HG02678 (cell line): ENCODE results near the gene ARHGEF39.

ENCODE experiments used
- ATAC-seq: cut with Tn5 transposase; IDR thresholded peaks from one replicate; pipeline ENCODE4 v1.9.1; 2021; ENCODE audit warnings: mild to moderate bottlenecking, moderate library complexity; ENCODE audit not compliant: unreplicated experiment

ARHGEF39 gene

DNA sequence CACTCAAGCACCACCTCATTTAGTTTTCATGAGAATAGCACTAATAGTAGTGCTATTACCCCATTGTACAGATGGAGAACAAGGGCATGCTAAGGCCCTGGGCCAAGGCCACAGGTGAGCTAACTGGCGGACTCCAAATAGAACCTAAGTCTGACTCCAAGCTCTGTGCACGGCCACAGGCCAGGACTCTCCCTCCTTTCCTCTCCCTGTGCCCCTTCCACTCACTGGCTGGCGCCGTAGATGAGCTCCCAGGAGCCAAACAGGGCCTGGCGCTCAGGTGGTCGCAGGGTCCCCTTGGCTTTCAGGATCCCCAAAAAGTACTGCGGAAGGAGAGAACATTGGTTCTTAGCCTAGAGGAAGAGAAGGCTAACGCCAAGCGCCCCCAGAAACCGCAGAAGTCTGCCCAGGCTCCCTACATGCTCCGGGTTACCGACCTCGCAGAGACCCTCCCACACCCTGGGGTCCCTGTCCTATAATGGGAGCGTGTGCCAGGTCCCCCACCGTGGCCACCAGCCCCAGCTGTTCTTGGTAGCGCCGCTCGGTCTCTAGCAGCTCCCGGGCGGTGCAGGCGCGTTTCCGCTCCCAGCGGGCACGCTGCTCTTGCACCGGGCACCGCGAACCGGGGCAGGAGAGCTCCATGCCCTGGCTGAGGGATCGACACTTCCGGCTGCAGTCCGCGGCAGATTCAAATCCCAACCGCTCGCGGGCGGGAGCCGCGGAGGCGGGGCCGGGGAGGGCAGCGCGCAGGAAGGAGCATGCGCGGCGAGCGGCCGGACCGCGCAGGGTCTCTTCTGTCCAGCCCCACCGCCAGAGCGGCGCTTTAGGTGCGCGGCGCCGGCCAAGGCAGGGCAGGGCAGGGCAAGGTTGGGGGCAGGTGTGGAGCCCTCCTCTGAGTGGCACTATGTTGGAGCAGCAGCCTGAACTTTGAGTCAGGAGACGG lies at the start of gene ARHGEF39:
Gene ARHGEF39 (minus strand): TSS at position 665 of the 940 bp plus-strand sequence. CDS start 26 bp downstream, at position 639.
- peak; percentile 80 for ATAC-seq

GRCh38 chr9:35714123-35714522 lies 49.1 kb upstream of the ARHGEF39 start:
- no peak for ATAC-seq

DNA sequence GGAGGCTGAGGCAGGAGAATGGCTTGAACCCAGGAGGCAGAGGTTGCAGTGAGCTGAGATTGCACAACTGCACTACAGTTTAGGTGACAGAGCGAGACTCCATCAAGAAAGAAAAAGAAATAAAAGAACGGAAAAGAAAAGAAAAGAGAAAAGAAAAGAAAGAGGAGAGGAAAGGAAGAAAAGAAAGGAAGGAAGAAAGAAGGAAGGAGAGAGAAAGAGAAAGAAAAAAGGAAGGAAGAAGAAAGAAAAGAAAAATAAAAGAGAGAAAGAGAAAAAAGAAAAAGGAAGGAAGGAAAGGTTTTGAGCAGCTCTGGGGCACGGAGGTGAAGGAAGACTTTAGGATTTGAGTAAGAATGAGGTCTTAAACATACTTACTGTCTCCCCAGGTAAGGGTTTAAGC lies 48.6 kb upstream of the ARHGEF39 start:
- ATAC-seq: no peak

DNA sequence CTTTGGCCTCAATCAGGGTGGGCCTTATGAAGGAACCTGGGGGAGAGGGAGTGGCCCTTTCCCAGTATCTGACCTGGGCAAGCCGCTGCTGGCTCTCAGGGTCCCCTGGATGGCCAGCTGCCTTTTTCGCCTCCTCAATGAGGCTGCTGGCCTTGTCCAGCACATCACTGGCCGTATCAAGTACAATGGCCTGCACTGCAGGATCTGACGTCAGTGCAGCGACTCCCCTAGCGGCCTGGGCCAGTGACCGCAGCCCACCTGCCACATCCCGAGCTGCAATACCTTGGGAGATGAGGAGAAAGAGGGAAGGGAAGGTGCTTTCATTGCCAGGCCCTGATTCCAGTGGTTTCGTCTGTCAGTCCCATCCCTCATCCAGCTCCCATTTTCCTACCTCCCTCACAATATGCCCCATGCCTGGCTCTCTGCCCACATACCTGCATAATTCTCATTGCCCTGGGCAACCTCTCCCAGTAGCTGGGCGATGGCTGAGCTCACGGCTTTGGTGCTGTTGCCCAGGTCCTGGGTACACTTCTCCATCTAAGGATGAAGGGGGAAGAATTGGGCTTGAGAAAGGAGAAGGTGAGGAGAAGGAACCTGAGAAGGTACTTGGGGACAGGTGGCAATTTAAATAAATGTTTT lies 47.9 kb upstream of the ARHGEF39 start:
- no peak for ATAC-seq

DNA sequence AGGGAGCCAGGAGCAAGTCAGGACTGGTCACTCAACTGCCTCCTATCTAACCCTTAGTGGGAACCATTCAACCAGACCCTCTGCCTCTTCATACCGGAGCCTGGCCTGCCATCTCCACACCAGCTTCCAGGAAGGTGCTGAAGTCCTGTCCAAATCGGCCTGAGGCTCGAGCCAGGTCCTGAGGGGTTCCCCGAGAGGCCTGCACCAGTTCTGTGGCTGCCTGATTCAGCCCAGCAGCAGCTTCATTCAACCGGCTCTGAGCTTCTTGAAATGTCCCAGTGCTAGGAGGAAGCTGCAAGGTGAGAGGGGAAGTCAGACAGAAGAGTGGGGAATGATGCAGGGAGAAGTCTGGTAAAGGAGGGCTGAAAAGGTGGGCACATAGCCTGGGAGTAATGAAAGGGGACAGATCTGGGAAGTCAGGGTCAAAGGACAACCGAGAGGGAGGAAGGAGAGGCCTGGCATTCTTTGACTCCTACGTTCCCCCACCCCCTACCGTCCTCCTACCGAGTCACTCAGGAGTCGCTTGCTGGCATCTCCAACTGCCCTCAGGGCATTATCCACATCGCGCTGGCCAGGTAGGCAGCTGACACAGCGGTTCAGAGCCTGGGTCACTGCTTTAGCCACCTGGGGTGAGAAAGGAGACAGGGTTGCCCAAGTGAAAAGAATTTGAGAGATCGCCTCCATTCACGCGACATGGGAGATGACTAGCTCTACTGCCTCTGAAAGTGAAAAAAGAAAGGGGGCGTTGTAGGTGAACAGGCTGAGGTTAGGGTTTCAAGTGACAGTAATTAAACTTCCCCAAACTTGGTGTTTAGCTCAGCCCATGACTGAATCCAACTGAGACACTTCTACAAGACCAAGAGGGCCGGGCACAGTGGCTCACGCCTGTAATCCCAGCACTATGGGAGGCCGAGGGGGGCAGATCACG lies 46.8 kb upstream of the ARHGEF39 start:
- no peak for ATAC-seq

GRCh38 chr9:35710818-35711500 lies 46.0 kb upstream of the ARHGEF39 start:
- ATAC-seq: no peak

DNA sequence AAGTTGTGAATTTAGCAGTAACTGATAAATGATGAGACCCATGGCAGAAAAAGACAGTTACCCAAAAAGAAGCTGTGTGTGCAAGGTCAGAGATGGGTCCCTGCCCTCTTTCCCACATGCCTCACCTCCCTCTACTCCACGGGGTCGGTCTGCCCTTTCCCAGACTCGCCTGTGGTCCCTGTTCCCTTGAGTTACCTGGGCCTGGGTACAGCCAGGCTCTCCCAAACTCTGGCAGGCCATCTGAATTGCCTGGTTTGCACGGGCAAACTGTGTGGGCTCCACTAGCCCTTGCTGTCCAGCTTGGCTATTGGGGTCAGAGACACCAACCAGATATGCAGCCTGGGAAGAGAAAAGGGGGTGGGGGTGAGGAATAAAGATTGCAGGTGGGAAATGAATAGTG lies 43.2 kb upstream of the ARHGEF39 start:
- no peak for ATAC-seq

DNA sequence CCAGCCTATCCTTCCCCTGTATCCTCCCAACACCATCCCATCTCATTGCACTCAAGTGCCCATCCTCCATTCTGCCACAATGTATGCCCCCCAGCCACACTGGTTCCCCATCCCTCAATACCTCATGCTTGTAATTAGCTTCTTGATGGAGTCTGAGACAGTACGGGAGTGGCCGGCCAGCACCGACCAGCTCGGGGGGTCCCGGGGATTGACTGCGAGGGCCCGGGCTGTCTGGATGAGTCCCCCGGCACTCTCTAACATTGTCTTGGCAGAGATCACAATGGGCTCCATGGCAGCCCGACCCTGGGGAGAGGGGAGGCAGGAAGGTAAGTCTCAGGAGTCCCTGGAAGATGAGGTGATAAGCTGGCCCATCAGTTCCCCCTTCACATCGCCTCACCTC lies 42.0 kb upstream of the ARHGEF39 start:
- no peak for ATAC-seq

- no peak for ATAC-seq
These were observed 40.9 kb upstream of the ARHGEF39 start for GRCh38 chr9:35705836-35706430.

DNA sequence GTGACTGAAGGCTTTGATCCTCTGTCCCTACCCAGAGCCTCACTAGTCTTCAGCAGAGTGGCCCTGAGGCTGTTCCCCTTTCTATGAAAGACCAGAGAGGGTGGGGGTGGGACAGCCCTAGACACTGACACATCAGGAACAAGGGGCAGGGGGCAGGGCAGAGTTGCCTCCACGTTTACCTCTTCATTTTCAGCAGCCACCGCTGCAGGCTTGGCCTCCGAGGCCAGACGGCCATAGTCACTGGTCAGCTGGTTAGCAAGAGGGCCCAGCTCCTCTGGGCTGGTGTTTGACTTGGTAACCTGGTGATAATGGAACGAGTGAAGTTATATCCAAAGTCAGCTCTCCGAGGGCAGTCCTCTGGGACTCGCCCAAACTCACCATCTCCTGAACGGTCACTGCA lies 40.4 kb upstream of the ARHGEF39 start:
- no peak for ATAC-seq

DNA sequence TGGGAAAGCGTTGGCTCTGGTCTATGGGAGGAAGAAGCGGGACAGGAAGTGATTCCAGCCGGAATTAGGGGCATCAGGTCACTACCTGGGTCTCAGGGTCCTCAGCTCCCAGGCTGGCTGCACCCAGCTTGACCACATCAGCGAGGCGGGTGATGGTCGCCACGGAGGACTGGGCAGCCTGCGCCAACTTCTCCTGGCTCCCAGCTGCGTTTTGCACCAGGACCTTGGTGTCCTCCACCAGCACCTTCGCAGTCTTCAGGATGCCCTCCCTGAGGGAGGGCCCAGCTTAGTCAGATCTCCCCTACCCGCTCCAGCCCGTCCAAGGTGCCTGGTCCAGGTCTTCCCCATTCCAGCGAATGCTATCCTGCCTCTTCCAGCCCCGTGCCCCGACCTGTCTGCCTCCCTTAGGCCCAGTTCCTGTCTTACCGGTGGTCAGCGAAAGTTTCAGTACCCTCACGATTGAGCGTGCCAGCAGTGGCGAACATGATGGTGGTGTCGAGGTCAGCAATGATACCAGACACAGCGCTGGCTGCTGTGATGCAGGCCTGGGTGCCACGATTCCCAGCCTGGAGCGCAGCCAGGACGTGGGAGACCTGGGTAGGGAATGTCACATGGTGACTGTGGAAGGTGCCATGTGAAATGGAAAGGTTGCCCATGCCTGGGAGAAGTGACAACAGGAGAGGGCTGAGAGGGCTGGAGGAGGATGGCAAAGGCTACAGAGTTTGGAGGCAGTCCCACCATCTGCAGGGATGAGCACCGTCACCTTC lies 39.1 kb upstream of the ARHGEF39 start:
- ATAC-seq: no peak

DNA sequence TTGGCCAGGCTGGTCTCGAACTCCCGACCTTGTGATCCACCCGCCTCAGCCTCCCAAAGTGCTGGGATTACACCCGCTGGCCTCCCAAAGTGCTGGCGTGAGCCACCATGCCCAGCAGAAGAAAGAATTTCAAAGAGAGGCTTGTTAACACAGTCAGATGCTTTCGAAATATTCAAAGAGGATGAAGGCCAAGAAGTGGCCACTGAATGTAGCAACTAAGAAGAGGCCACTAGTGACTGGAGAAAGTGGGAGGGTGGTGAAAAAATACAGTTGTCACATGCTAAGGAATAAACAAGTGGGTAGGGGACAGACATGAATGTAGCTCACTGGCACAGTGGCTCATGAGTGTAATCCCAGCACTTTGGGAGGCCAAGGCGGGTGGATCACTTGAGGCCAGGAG lies 37.7 kb upstream of the ARHGEF39 start:
- no peak for ATAC-seq

DNA sequence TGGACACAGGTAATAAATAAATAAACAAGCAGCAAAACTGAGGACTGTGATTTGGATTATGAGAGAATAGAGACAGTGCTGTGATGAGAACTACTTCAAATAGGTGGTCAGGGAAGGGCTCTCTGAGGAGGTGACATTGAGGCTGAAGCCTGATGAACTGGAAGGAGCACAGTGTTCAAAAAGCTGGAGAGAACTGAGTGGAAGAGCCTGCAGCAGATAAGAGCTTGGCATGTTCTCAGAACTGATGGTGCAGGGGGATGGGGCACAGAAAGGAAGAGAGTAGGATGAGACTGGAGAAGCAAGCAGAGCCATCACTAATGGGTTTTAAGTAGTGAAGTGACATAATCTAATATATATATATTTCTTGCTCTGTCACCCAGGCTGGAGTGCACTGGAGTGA lies 35.9 kb upstream of the ARHGEF39 start:
- ATAC-seq: no peak

GRCh38 chr9:35700031-35700430 lies 35.0 kb upstream of the ARHGEF39 start:
- ATAC-seq: no peak

DNA sequence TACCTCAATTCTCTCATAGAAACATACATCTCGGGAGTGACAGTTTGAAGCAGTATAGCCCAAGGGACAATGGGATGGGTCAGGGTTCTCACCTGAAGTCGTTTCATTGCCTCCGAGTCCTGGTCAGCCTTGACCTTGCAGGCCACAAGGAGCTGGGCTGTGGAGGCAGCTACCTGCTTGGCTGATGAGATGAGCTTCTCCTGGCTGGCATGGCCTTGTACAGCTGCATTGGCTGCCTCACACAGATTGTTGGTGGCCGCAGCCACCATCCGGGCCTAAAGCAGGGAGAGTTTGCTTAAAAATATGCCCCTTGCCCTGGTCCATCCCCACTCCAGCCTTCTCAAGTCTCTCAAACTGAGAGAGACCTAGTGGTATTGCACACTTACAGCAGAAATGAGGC lies 33.2 kb upstream of the ARHGEF39 start:
- no peak for ATAC-seq

DNA sequence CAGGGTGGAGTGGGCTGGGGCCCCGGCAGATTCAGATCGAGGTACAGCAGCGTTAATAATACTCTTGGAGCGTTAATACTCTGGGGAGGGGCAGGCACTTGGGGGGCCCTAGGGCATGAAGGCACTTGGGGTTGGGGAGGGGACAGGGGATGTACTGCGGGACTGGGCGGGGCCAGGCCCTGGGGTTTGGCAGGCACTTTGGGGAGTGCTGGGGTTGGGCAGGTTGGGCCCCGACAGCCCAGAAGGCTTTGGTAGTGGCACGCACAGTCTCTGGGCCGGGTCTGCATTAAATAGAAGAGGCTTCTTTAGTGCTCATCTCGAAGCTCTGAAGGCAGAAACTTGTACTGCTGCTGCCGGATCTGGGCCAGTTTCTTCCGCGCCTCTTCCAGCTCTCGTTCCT lies 32.5 kb upstream of the ARHGEF39 start:
- no peak for ATAC-seq

DNA sequence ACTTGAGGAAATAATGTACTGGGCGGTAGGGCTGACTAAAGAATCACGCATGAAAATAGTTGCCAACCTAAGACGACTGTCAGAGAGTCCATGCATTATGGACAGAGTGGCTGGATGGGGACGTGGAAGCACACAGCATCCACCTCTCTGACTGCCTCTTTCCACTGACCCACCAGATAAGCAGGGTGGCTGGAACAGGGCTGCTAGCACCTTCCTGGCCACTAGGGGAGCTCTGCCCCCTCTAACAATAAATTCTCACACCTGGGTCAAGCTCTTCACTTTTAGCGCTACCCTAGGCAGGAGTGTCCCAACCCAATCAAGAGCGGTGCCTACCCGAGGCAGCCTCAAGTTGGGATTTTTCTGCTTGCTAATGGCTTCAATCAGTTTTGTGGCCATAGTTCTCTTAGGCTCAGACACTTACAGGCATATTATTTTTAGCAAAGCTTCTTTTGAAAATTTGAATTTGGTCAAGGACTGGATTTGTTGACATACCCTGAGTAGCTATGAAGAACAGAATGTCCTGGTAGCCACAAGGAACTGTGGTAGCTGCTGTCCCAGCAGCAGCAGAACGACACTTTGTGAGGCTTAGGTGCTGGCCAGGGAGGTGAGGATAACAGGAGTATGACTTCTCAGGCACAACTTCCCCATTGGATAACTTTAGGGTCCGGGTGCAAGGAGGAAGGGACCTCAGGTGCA lies 31.7 kb upstream of the ARHGEF39 start:
- peak; percentile 91 for ATAC-seq

DNA sequence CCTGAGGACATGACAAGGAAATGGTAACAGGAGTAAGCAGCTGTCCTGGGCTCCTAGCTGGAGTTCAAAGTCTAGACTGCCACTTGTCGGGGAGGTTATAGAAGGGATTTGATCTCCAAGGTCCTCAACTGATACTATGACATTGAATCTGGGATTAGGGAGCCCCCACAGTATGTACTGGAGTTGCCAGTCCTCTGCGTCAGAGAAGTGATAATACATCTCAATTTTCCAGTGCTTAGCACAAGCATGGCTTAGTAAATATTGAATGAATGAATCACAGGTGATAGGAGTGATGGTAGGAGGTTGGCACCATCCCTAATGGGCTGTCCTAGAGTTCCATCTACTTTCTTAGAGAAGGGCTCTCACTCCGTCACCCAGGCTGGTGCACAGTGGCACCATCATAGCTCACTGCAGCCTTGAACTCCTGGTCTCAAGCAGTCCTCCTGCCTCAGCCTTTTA lies 31.0 kb upstream of the ARHGEF39 start:
- ATAC-seq: no peak
